OCI-LY7 (cell line): ENCODE results near the gene NFIA. TPM values are rescaled to one million over a fixed set of nuclear protein-coding genes. Genes with fewer than 3 reads are reported as not detected.
A peak's percentile ranks its signal among the peaks of the same experiment; 100 is the strongest.

Experiments used
- BruUV-seq: library from RNA; stranded (reverse); fragments of 400-500 nt; replicated peaks from 2 replicates; lab custom pipeline; 2021; lab: Mats Ljungman, UMichigan
- CTCF ChIA-PET: fragments of 300-600 bp; sonication (Branson Sonifier 250); formaldehyde crosslinking; loops from one replicate; lab custom pipeline; 2022; ENCODE audit warnings: antibody characterized with exemption; ENCODE audit not compliant: unreplicated experiment; lab: Charles Lee
- POLR2A ChIA-PET: fragments of 300-600 bp; sonication (Branson Sonifier 250); formaldehyde crosslinking; loops from one replicate; lab custom pipeline; 2022; ENCODE audit warnings: antibody characterized with exemption; lab: Charles Lee
- DNase-seq: peaks from one replicate; pipeline ENCODE4 v3.0.0-alpha.2; 2015; ENCODE audit warnings: low spot score
- H2AFZ ChIP-seq: fragments of 200-600 bp; sonication (generic), shearing (Covaris generic); 2 replicates; pipeline ENCODE4 v1.6.1; 2014; ENCODE audit warnings: mild to moderate bottlenecking, antibody characterized with exemption, low read length, moderate library complexity
- H3K27ac ChIP-seq: fragments of 200-600 bp; sonication (generic); 2 replicates; pipeline ENCODE4 v1.5.1; 2014; ENCODE audit warnings: mixed run types, low read depth, mild to moderate bottlenecking, moderate library complexity, low read length, inconsistent platforms; ENCODE audit not compliant: poor library complexity, severe bottlenecking
- H3K36me3 ChIP-seq: fragments of 200-600 bp; sonication (generic); 2 replicates; pipeline ENCODE4 v1.6.1; 2014; ENCODE audit warnings: mild to moderate bottlenecking, antibody characterized with exemption, low read length, moderate library complexity, mixed read lengths; ENCODE audit not compliant: insufficient read depth
- H3K4me1 ChIP-seq: fragments of 200-600 bp; sonication (generic); 2 replicates; pipeline ENCODE4 v1.5.1; 2014; ENCODE audit warnings: mild to moderate bottlenecking, low read length; ENCODE audit not compliant: insufficient read depth, poor library complexity, severe bottlenecking
- H3K4me2 ChIP-seq: fragments of 200-600 bp; sonication (generic); 2 replicates; pipeline ENCODE4 v1.6.1; 2014; ENCODE audit warnings: mild to moderate bottlenecking, low read length
- H3K4me3 ChIP-seq: fragments of 200-600 bp; sonication (generic); 2 replicates; pipeline ENCODE4 v1.5.1; 2014; ENCODE audit warnings: mild to moderate bottlenecking, low read depth, low read length; ENCODE audit not compliant: poor library complexity, severe bottlenecking
- H3K79me2 ChIP-seq: fragments of 200-600 bp; sonication (generic); 2 replicates; pipeline ENCODE4 v1.6.1; 2016; ENCODE audit warnings: low read depth, mild to moderate bottlenecking, low read length, moderate library complexity, mixed read lengths; ENCODE audit not compliant: insufficient read depth
- H3K9me2 ChIP-seq: fragments of 200-600 bp; sonication (generic); 2 replicates; pipeline ENCODE4 v1.6.1; 2016; ENCODE audit warnings: mild to moderate bottlenecking, low read length, mixed read lengths; ENCODE audit not compliant: insufficient read depth
- H3K9me3 ChIP-seq: fragments of 200-600 bp; sonication (generic); 2 replicates; pipeline ENCODE4 v1.6.1; 2014; ENCODE audit warnings: mild to moderate bottlenecking, mixed run types, low read length, mixed read lengths
- H4K20me1 ChIP-seq: fragments of 200-600 bp; sonication (generic); 2 replicates; pipeline ENCODE4 v1.6.1; 2014; ENCODE audit warnings: mild to moderate bottlenecking, antibody characterized with exemption, low read length, moderate library complexity, mixed read lengths; ENCODE audit not compliant: insufficient read depth
- EZH2phosphoT487 ChIP-seq: fragments of 200-600 bp; sonication (generic); IDR thresholded peaks from 2 replicates; pipeline ENCODE4 v1.6.1; 2018; ENCODE audit warnings: low read depth, borderline replicate concordance, mild to moderate bottlenecking, mixed run types, antibody characterized with exemption, low read length, moderate library complexity, mixed read lengths
- intact Hi-C: fragments of 100-400 bp; cut with micrococcal nuclease; formaldehyde crosslinking; loops from one replicate; pipeline ENCODE4 v1.10.0; 2022; ENCODE audit not compliant: unreplicated experiment
- total RNA-seq, 2 experiments: library from RNA; depleted of rRNA in 1 of 2; stranded (reverse); fragments of >200 nt in 1 of 2; shearing (Covaris generic) in 1 of 2; gene quantifications; 2 replicates each; pipeline ENCODE4 v1.2.3, GENCODE V29; 2014 to 2022
- TF ChIP-seq, protein P1 (sequence below): fragments of 200-600 bp; sonication (generic); conservative IDR thresholded peaks from 2 replicates; pipeline ENCODE4 v1.5.1; 2014; ENCODE audit warnings: mild to moderate bottlenecking, antibody characterized with exemption, low read length, moderate library complexity, mixed read lengths

The NFIA gene
- total RNA-seq, 2 experiments from 2014 or later, result 2.8 to 18.8 TPM

GRCh38 chr1:61213245-61214011 lies 131.1 kb downstream of the NFIA start:
- Histone ChIP-seq H3K79me2 (no peaks in the 10 kb centered on the region), H3K4me2 (peak overlapping the region; percentile 35), H3K4me3 (no peak overlapping the region), H3K4me1 (peaks cover 13% of the 10 kb centered on the region), H2AFZ (no peak overlapping the region), H3K9me3 (no peaks in the 10 kb centered on the region), H3K9me2 (no peaks in the 10 kb centered on the region), H3K36me3 (no peaks in the 10 kb centered on the region), H4K20me1 (no peaks in the 10 kb centered on the region), H3K27ac (no peak overlapping the region)
- peak; percentile 18 for DNase-seq
- no peak for TF ChIP-seq EZH2phosphoT487
- TF ChIP-seq, protein P1, sequence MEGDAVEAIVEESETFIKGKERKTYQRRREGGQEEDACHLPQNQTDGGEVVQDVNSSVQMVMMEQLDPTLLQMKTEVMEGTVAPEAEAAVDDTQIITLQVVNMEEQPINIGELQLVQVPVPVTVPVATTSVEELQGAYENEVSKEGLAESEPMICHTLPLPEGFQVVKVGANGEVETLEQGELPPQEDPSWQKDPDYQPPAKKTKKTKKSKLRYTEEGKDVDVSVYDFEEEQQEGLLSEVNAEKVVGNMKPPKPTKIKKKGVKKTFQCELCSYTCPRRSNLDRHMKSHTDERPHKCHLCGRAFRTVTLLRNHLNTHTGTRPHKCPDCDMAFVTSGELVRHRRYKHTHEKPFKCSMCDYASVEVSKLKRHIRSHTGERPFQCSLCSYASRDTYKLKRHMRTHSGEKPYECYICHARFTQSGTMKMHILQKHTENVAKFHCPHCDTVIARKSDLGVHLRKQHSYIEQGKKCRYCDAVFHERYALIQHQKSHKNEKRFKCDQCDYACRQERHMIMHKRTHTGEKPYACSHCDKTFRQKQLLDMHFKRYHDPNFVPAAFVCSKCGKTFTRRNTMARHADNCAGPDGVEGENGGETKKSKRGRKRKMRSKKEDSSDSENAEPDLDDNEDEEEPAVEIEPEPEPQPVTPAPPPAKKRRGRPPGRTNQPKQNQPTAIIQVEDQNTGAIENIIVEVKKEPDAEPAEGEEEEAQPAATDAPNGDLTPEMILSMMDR, result no peak
- no TSS peak for BruUV-seq
- intact Hi-C loops, result no loop called here
- ChIA-PET POLR2A (interaction anchor here (1.1 to 1.2 kb wide), 2 partner anchors 13 to 17 kb away, joined by 3 read pairs; no protein-coding TSS in a partner anchor), CTCF (no interaction called here)

- CTCF ChIA-PET, result no interaction called here
These were observed 132.8 kb downstream of the NFIA start for GRCh38 chr1:61215119-61215518.

More at GRCh38 chr1:61215119-61215518, 132.8 kb downstream of the NFIA start:
- H4K20me1 ChIP-seq, result no peaks in the 10 kb centered on the region
- no peak for TF ChIP-seq EZH2phosphoT487
- TF ChIP-seq, protein P1, result no peak
- no peak overlapping the region for H3K4me2 ChIP-seq
- POLR2A ChIA-PET, result interaction anchor here (0.7 to 1.2 kb wide), 2 partner anchors 14 to 82 kb away, joined by 3 read pairs; no protein-coding TSS in a partner anchor
- no peaks in the 10 kb centered on the region for H3K9me2 ChIP-seq
- no TSS peak for BruUV-seq
- H2AFZ ChIP-seq, result no peak overlapping the region
- no peaks in the 10 kb centered on the region for H3K9me3 ChIP-seq
- H3K4me1 ChIP-seq, result peaks cover 13% of the 10 kb centered on the region
- H3K4me3 ChIP-seq, result no peak overlapping the region
- no peak for DNase-seq
- no peaks in the 10 kb centered on the region for H3K36me3 ChIP-seq
- intact Hi-C loops, result no loop called here
- H3K79me2 ChIP-seq, result no peaks in the 10 kb centered on the region
- no peak overlapping the region for H3K27ac ChIP-seq
